DMS114 treated with DMSO at 0.1 percent for 48 hours (cell line): ENCODE data around the gene HOXB3.

Experiments used
- DNase-seq: peaks from one replicate; lab custom pipeline; 2025; ENCODE audit not compliant: unreplicated experiment; lab: John Stamatoyannopoulos, UW

HOXB3 gene

GRCh38 chr17:48600244-48601098 lies 10.4 kb upstream of the HOXB3 start:
- no peak for DNase-seq

GRCh38 chr17:48599354-48599753 lies 9.3 kb upstream of the HOXB3 start:
- DNase-seq, result no peak

DNA sequence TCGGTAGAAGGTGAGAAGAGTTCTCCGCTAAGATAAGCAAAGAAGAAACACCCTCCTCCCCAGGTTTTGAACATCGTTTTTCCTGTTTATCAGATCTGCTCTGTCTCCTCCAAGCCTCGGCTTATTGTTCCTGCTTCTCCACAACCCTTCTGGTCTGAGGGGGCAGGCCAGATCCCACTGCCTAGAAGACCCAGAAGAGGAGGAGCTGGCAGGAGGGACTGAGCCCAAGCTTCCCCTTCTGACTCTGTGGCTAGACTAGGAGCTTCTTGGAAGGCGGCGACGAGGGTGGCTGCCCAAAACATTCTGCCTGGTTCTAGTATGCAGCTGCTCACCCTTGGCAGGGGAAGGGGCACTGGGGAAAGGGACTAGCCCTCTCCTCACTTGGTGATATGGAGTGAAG lies 8.7 kb upstream of the HOXB3 start:
- DNase-seq, result no peak

DNA sequence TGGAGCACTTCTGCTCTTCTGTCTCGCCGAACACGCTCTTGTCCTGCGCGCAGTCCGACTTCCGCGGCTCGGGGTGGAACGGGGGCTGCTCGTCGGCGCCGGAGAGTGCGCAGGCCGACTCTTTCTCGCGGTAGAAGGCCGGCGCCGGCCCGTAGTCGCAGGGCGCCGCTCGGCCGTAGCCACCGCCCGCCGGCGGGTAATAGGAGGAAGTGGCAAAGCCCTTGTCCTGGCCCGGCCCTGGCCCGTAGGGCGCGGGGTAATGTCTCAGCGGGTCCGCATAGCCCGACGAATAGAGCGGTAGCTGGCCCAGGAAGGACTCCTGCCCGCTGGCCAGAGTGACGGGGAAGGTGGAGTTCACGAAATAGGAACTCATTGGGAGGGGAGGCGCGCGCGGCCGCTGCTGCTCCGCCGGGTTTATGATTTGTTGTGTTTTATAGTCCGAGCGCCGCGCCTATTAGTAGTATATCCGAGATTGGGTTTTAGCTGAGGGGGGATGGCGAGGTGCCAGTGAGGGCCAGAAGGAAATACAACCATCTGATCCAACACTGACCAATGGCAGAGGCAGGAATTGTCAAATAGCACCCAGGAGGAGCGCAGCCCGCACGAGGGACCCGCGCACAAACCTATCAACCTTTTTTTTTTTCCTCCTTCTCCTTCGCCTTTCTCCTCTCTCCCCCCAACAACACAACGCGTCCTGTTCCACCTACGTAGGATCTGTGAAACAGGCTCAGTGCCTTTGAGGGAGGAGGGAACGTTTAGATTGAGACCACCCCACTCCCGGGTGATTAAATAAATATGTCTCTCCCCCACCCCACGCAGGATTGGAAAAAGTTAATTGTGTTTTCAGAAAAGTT lies 8.0 kb upstream of the HOXB3 start:
- peak; percentile 54 for DNase-seq

DNA sequence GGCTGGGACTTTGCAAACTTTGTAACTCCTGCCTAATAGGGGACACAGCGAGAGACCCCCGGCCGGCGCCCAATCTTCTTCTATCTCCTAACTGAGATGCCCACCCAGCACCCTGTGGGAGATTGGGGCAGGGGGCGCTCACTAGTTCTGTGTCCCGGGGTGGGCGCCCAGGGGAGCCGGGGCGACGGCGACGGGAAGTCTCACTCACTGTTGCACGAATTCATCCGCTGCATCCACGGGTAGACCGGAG lies 7.4 kb upstream of the HOXB3 start:
- no peak for DNase-seq

GRCh38 chr17:48596735-48597527 lies 6.9 kb upstream of the HOXB3 start:
- DNase-seq, result no peak

DNA sequence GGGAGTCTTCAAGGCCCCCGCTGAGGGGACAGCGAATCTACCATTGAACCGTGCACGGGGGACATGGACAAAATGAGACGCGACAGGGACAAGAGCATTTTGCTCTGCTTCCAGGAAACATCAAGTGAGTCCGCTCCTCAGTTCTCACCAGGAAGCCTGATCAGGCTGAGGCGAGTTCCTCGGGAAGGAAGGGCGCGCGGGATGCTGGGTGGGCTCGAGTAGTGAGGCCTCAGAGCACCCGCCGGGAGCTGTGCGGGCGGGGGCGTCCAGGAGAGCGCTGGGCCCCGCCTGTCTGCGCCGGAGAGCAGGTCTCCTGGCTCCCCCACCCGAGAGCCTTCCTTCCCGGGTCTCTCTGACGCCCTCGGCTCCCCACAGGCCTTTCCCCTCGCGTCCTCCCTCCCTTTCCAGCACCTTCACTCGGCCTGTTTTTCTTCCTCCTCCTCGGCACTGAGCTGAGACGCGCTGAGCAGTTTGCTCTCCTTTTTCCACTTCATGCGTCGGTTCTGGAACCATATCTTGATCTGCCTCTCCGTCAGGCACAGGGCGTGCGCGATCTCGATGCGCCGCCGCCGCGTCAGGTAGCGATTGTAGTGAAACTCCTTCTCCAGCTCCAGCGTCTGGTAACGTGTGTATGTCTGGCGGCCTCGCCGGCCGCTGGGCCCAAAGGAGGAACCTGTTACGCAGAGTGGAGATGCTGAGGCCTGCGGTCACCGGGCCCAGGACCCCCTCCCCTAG lies 6.1 kb upstream of the HOXB3 start:
- no peak for DNase-seq

- no peak for DNase-seq
Observed at GRCh38 chr17:48595278-48595999, 5.4 kb upstream of the HOXB3 start.

GRCh38 chr17:48594538-48595277 lies 4.7 kb upstream of the HOXB3 start:
- no peak for DNase-seq

DNA sequence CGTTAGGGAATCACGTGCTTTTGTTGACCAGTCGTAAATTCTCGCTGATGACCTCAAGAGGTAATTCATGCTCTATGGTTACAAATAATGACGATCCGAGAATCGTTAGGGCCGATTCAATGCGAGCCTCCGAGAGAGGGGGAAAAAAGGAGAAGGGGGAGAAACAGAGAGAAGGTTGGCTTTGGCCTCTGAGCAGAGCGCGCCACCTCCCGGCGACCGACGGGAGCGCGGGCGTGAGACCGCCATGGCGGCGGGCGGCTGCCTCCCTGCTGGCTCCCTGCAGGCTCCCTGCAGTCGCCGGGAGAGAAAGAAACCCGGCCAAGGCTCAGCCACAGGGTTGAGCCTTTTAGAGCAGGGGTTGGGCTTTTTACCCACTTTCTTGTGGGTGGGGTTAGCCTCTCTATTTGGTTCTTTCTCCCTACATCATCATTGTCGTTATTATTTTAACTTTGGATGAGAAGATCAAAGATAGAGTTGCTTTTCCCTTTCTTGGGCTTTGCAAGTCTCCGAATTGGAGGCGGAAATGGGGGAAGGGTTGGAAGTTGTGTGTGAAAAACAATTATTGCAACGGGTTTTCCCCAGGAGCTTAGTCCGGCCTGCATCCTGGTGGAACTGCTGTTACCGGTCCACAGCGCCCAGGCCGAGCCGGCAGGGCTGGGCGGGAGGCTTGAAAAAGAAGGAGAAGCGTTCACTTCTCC lies 3.9 kb upstream of the HOXB3 start:
- DNase-seq, result peak; percentile 63

DNA sequence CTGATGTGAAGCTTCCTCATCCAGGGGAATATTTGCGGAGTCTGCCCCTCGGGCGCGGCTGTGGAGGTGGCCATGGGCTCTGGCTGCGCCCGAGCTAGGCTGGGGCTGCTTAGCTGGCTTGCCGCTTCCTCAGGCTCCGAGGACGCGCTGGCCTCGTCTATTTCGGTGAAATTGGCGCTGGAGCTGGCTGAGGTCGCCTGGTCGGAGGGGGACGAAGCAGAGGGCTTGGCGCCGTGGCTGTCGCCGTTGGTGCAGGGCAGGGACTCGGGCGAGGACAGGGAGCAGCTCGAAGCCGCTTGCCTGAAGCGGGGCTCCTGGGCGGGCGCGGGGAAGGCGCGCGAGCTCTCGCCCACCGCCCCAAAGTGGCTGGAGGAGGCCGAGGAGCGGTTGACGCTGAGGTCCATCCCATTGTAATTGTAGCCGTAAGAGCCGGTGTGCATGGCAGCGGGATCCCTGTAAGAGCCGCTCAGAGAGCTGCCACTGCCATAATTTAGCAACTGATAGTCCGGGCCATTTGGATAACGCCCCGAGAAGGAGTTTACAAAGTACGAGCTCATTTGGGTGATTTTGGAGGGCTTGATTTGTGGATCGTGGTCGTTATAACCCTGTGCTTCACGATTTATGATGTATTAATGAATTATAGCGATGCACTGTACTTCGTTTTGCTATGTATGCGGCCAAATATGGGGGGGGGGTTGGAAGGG lies 3.2 kb upstream of the HOXB3 start, which contains the start of gene HOXB5:
HOXB5 (minus strand) TSS at position 654 of the 704 bp plus-strand sequence; CDS start at position 557, 97 bp downstream.
- peak; percentile 45 for DNase-seq

DNA sequence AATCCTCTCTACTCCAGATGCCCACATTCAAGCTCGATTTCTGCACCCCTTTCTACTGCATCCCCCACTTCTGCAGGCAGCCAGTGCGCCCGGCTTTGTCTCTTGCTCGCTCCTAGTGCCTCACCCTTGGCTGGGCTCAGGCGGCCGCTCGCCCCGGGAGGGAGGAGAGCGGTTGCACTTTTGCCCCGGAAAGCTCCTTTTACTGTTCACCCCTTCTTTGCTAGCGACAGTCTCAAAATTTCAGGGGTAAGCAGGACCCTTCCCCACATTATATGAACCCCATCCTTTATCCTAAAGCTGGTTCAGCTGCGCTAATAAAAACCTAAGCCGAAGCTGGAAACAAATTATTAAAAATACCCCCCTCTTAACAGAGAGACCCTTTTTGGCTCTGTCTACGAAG lies 2.5 kb upstream of the HOXB3 start:
- DNase-seq, result no peak

- no peak for DNase-seq
Observed at GRCh38 chr17:48592057-48592514, 2.0 kb upstream of the HOXB3 start.

- DNase-seq, result no peak
Observed at GRCh38 chr17:48591255-48592056, 1.4 kb upstream of the HOXB3 start.

DNA sequence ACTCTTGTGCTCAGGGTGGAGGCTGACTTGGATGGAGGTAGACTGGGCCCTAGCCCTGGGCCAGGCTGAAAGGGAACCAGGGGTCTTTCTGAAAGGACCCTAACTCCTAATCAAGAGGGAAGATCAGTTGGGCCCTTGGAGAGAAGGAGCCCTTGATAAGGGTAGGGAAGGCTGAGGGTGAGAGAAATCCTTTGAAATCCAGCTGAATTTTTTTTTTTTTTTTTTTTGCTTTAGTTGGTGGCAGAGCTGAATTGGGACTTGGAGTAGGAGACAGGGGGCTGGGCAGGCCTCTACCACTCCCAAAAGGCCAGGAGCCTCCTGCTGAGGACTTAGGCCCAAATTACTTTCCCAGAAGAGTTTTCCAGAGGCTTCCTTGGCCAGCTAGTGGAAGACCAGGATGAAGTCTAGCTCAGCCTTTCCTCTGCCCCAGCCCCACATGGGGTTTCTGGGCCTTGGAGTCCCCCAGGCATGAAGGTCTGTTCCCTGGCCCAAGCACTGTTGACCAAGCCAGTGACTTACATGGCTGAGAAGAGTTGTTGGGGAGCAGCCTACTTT lies 643 bp upstream of the HOXB3 start:
- no peak for DNase-seq

DNA sequence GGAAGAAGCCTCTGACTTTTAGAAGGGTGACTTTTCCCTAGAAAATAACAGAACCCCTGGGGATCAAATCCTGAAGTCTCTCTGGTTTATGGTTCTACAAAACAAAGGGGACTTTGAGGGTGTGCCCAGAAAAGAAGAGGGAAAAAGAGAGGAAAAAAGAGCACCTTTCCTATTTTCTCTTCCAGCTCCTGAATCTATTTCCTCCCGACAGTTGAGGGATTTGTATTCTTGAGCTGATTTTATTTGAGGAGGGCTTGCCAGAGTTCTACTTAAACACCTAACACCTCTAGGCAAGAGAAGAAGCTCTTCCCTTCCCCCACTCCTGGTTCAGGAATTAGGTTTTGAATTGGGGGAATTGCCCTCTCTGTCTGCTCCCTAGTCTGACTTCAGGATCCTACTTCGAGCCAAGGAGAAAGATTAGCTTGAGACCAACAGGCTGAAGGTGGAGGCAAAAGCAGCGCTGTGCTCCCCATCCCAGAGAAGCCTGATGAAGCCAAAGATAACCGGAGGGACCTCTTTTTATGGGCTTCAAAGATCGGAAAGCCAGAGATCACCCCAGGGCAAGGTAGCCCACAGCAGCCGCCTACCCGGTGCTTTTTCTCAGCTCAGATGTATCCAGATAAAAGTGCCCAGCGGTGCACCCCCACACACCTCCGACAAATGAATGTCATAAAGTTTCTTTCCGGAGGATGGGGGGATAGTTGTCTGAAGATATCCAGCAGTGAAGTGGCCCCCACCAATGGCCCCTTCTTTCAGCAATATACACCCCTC lies 796 bp downstream of the HOXB3 start:
- DNase-seq, result no peak
